ENCODE measurements around the gene RARRES1.
A peak's percentile ranks its signal among the peaks of the same experiment; 100 is the strongest.

The RARRES1 gene

GRCh38 chr3:158781849-158782248, 49.6 kb upstream of the RARRES1 start (continued):
- TF ChIP-seq SCRT1 (tag by site-specific recombination; IDR thresholded peaks at IDR 0.05; ENCODE audit: borderline replicate concordance) (peak; percentile 34; the same call in 1 of the 2 replicates), ZSCAN30 (tag by site-specific recombination; IDR thresholded peaks at IDR 0.05) (peak; percentile 38; the same call in 1 of the 2 replicates), KLF8 (tag by site-specific recombination; IDR thresholded peaks at IDR 0.05) (no peak), ZNF121 (tag by site-specific recombination; IDR thresholded peaks at IDR 0.05) (no peak), ZNF621 (tag by site-specific recombination; IDR thresholded peaks at IDR 0.05) (no peak), ZNF391 (tag by site-specific recombination; IDR thresholded peaks at IDR 0.05; ENCODE audit: borderline replicate concordance, low read depth) (no peak), ZNF292 (tag by site-specific recombination; IDR thresholded peaks at IDR 0.05; ENCODE audit: borderline replicate concordance, low read depth) (no peak), SETDB1 (IDR thresholded peaks at IDR 0.05; ENCODE audit: insufficient read length, low read length) (no peak), ZNF132 (tag by site-specific recombination; IDR thresholded peaks at IDR 0.05; ENCODE audit: borderline replicate concordance) (no peak), OVOL3 (tag by site-specific recombination; IDR thresholded peaks at IDR 0.05) (peak; percentile 63; the same call in 1 of the 2 replicates), ZNF785 (tag by site-specific recombination; IDR thresholded peaks at IDR 0.05) (no peak), BCL11B (tag by site-specific recombination; IDR thresholded peaks at IDR 0.05; ENCODE audit: low read depth) (peak; percentile 46; the same call in 1 of the 2 replicates), FEZF1 (tag by site-specific recombination; IDR thresholded peaks at IDR 0.05) (peak; percentile 80), ZNF544 (tag by site-specific recombination; IDR thresholded peaks at IDR 0.05) (no peak), ZNF473 (tag by site-specific recombination; IDR thresholded peaks at IDR 0.05) (no peak), ZNF843 (tag by site-specific recombination; IDR thresholded peaks at IDR 0.05) (peak; percentile 87)
- TF ChIP-seq, protein P1, sequence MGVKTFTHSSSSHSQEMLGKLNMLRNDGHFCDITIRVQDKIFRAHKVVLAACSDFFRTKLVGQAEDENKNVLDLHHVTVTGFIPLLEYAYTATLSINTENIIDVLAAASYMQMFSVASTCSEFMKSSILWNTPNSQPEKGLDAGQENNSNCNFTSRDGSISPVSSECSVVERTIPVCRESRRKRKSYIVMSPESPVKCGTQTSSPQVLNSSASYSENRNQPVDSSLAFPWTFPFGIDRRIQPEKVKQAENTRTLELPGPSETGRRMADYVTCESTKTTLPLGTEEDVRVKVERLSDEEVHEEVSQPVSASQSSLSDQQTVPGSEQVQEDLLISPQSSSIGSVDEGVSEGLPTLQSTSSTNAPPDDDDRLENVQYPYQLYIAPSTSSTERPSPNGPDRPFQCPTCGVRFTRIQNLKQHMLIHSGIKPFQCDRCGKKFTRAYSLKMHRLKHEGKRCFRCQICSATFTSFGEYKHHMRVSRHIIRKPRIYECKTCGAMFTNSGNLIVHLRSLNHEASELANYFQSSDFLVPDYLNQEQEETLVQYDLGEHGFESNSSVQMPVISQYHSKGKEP (tag by site-specific recombination; IDR thresholded peaks at IDR 0.05): 0 out of 2 replicates have a peak, but pooled peaks have one; percentile 32
- TF ChIP-seq, protein P2, sequence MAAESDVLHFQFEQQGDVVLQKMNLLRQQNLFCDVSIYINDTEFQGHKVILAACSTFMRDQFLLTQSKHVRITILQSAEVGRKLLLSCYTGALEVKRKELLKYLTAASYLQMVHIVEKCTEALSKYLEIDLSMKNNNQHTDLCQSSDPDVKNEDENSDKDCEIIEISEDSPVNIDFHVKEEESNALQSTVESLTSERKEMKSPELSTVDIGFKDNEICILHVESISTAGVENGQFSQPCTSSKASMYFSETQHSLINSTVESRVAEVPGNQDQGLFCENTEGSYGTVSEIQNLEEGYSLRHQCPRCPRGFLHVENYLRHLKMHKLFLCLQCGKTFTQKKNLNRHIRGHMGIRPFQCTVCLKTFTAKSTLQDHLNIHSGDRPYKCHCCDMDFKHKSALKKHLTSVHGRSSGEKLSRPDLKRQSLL (tag by site-specific recombination; IDR thresholded peaks at IDR 0.05): peak; percentile 11; the same call in 1 of the 2 replicates

GRCh38 chr3:158781191-158781590, 48.9 kb upstream of the RARRES1 start:
- POLR2A ChIA-PET: no interaction called here
- TF ChIP-seq ZNF157 (tag by site-specific recombination; IDR thresholded peaks at IDR 0.05): no peak
- TF ChIP-seq, protein P3, sequence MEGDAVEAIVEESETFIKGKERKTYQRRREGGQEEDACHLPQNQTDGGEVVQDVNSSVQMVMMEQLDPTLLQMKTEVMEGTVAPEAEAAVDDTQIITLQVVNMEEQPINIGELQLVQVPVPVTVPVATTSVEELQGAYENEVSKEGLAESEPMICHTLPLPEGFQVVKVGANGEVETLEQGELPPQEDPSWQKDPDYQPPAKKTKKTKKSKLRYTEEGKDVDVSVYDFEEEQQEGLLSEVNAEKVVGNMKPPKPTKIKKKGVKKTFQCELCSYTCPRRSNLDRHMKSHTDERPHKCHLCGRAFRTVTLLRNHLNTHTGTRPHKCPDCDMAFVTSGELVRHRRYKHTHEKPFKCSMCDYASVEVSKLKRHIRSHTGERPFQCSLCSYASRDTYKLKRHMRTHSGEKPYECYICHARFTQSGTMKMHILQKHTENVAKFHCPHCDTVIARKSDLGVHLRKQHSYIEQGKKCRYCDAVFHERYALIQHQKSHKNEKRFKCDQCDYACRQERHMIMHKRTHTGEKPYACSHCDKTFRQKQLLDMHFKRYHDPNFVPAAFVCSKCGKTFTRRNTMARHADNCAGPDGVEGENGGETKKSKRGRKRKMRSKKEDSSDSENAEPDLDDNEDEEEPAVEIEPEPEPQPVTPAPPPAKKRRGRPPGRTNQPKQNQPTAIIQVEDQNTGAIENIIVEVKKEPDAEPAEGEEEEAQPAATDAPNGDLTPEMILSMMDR (tag by site-specific recombination; IDR thresholded peaks at IDR 0.05): 0 out of 2 replicates have a peak, but pooled peaks have one; percentile 24
- TF ChIP-seq ZNF133 (tag by site-specific recombination; IDR thresholded peaks at IDR 0.05): no peak
- no peaks in the 10 kb centered on the region for H3K9me3 ChIP-seq (ENCODE audit: control insufficient read depth, insufficient read depth, low read depth, low read length)

More at GRCh38 chr3:158781191-158781590, 48.9 kb upstream of the RARRES1 start:
- Histone ChIP-seq H3K4me1 (ENCODE audit: control insufficient read depth, insufficient read depth, low read length) (no peaks in the 10 kb centered on the region), H3K36me3 (ENCODE audit: control insufficient read depth in 2 of 2, insufficient read depth in 1 of 2, low read length in 2 of 2) (no peaks in the 10 kb centered on the region), H3K27ac (ENCODE audit: extremely low read depth, low read depth, low read length) (no peak overlapping the region), H3K4me3 (ENCODE audit: low read depth, low read length) (no peak overlapping the region)
- CTCF ChIA-PET: no interaction called here
